ENCODE results near the gene CDKN1A. TPM values are rescaled to one million over a fixed set of nuclear protein-coding genes. Genes with fewer than 3 reads are reported as not detected.

CDKN1A gene
- polyA plus RNA-seq, 1 donor from 2014 or later: 23.0 TPM

- Histone ChIP-seq H2AFZ (ENCODE audit: low read depth, low read length) (no peak overlapping the region), H3K27ac (ENCODE audit: low read length) (no peak overlapping the region), H3K9me3 (ENCODE audit: low read length) (no peaks in the 10 kb centered on the region), H3K9ac (ENCODE audit: low read length) (no peak overlapping the region), H3K36me3 (ENCODE audit: insufficient read depth, low read length) (no peaks in the 10 kb centered on the region), H3K9me2 (ENCODE audit: insufficient read depth, low read length) (no peaks in the 10 kb centered on the region), H3K27me3 (ENCODE audit: insufficient read depth, low read depth, low read length) (no peaks in the 10 kb centered on the region), H3K4me2 (ENCODE audit: low read length) (no peak overlapping the region), H3F3A (ENCODE audit: insufficient read depth, low read length, poor library complexity, severe bottlenecking) (no peaks in the 10 kb centered on the region), H3K79me2 (replicated peaks; ENCODE audit: insufficient read depth, low read length) (no peaks in the 10 kb centered on the region), H4K20me1 (ENCODE audit: insufficient read depth) (no peaks in the 10 kb centered on the region), H3K4me3 (ENCODE audit: low read length) (no peak overlapping the region)
- no peak for TF ChIP-seq EP300 (conservative IDR thresholded peaks at IDR 0.05; ENCODE audit: poor library complexity, severe bottlenecking)
- no peak for TF ChIP-seq EZH2 (IDR thresholded peaks at IDR 0.05; ENCODE audit: borderline replicate concordance, insufficient read depth, low read length, poor library complexity, severe bottlenecking)
- TF ChIP-seq TAF1 (IDR thresholded peaks at IDR 0.05; ENCODE audit: low read depth): no peak
- no peak for TF ChIP-seq POLR2AphosphoS5 (IDR thresholded peaks at IDR 0.05)
- no peak for TF ChIP-seq REST (IDR thresholded peaks at IDR 0.05; ENCODE audit: borderline replicate concordance)
- no peak for TF ChIP-seq MXI1 (conservative IDR thresholded peaks at IDR 0.05; ENCODE audit: poor library complexity, severe bottlenecking)
- TF ChIP-seq SMC3 (conservative IDR thresholded peaks at IDR 0.05; ENCODE audit: poor library complexity): no peak
- no peak for TF ChIP-seq RAD21 (conservative IDR thresholded peaks at IDR 0.05)
- TF ChIP-seq CTCF (IDR thresholded peaks at IDR 0.05; ENCODE audit: poor library complexity, severe bottlenecking): no peak
Observed at GRCh38 chr6:36643977-36644376, 34.5 kb upstream of the CDKN1A start.

- H3K36me3 ChIP-seq (ENCODE audit: insufficient read depth, low read length): no peaks in the 10 kb centered on the region
- no peak overlapping the region for H3K27ac ChIP-seq (ENCODE audit: low read length)
- H3K9me2 ChIP-seq (ENCODE audit: insufficient read depth, low read length): no peaks in the 10 kb centered on the region
- H3K4me2 ChIP-seq (ENCODE audit: low read length): no peak overlapping the region
- TF ChIP-seq EP300 (conservative IDR thresholded peaks at IDR 0.05; ENCODE audit: poor library complexity, severe bottlenecking) (no peak), REST (IDR thresholded peaks at IDR 0.05; ENCODE audit: borderline replicate concordance) (no peak), CTCF (IDR thresholded peaks at IDR 0.05; ENCODE audit: poor library complexity, severe bottlenecking) (no peak), EZH2 (IDR thresholded peaks at IDR 0.05; ENCODE audit: borderline replicate concordance, insufficient read depth, low read length, poor library complexity, severe bottlenecking) (no peak), RAD21 (conservative IDR thresholded peaks at IDR 0.05) (no peak)
- H3K9me3 ChIP-seq (ENCODE audit: low read length): no peaks in the 10 kb centered on the region
- H3K4me3 ChIP-seq (ENCODE audit: low read length): no peak overlapping the region
- H3K27me3 ChIP-seq (ENCODE audit: insufficient read depth, low read depth, low read length): no peaks in the 10 kb centered on the region
- no peaks in the 10 kb centered on the region for H3F3A ChIP-seq (ENCODE audit: insufficient read depth, low read length, poor library complexity, severe bottlenecking)
- no peak overlapping the region for H3K9ac ChIP-seq (ENCODE audit: low read length)
- H2AFZ ChIP-seq (ENCODE audit: low read depth, low read length): no peak overlapping the region
- no peaks in the 10 kb centered on the region for H4K20me1 ChIP-seq (ENCODE audit: insufficient read depth)
- no peaks in the 10 kb centered on the region for H3K79me2 ChIP-seq (replicated peaks; ENCODE audit: insufficient read depth, low read length)
Observed at GRCh38 chr6:36649086-36649485, 29.4 kb upstream of the CDKN1A start.

Measured in neural cell (in vitro differentiated cells).